Left ventricle myocardium superior (tissue), 1 donor: ENCODE measurements around the gene TLDC2. TPM values are rescaled to one million over a fixed set of nuclear protein-coding genes. Genes with fewer than 3 reads are reported as not detected.
"Not testable (repeated sequence)": the region's sequence is repeated elsewhere in the genome, so short reads cannot be mapped to it uniquely, and the experiment has no call there.

ENCODE experiments used
- ATAC-seq: fragments of 200-7000 bp; cut with Tn5 transposase; one replicate; pipeline ENCODE4 v1.9.1; 2020; ENCODE audit warnings: mild to moderate bottlenecking, moderate library complexity
- DNase-seq: peaks from one replicate; pipeline ENCODE4 v3.0.0-alpha.2; 2020
- intact Hi-C: fragments of 100-400 bp; cut with micrococcal nuclease; formaldehyde crosslinking; loops from one replicate; pipeline ENCODE4 v1.11.0; 2022
- total RNA-seq: library from RNA; stranded (reverse); fragmentation: NEBNext Ultra II Directional; extraction: Animal tissue kit (Norgen Biotek cat#: 25700); gene quantifications from one replicate; pipeline ENCODE4 v1.2.1, GENCODE V29; 2021
- donor health status: DM: no; HTN: yes; CAD: no; lungs with severe emphysema.

The TLDC2 gene
- total RNA-seq, 1 donor from 2014 or later: not detected

DNA sequence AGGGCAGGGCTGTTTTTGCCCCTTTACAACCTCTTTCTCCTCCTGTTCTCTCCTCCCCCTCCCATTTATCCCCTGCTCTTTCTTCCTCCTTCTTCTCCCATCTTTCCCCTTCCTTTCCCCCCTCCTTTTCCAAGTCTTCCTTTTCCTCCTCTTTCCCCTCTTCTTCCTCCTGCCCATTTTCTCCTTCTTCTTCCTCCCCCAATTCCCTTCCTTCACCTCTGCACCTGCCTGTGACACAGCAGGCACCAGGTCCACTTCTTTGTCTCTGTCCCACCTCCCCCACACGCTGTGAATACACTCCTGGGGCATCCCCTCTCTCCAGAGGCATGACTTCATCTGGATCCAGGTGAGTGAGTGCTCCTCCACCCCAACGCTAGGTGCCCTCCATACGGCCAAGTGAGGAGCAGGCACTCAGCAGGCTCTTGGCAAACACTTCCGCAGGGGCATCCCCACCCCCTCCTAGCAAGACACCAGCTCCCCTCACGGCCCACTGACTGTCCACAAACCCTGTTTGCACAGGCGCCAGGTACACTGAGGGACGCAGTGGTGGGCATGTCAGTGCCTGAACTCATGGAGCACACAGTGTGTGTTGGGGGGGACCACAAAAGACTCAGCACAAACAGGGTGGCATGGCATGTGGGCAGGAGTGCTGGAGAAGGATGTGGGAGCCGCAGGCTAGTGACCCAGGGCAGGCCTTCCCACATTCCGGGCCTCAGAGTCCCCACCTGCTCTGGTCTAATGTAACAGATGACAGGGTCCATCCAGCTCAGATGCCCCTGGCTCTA is 10.7 kb upstream of the TLDC2 start:
- ATAC-seq (no peak), DNase-seq (no peak)
- intact Hi-C loops: no loop called here

DNA sequence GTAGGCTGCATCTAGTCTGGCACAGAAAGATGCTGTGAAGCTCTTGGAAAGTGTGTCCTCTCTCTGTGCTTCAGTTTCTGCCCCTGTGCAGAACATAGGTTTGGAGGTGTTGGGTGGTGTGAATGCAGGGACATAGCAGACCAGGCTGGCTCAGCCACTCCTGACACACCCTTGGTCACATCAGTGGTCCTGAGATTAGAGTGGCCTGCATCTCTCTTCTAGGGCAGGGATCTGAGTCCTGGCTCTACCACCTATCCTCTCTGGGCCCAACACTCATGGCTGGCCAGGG is 10.1 kb upstream of the TLDC2 start:
- intact Hi-C loops: no loop called here
- no peak for DNase-seq
- no peak for ATAC-seq

DNA sequence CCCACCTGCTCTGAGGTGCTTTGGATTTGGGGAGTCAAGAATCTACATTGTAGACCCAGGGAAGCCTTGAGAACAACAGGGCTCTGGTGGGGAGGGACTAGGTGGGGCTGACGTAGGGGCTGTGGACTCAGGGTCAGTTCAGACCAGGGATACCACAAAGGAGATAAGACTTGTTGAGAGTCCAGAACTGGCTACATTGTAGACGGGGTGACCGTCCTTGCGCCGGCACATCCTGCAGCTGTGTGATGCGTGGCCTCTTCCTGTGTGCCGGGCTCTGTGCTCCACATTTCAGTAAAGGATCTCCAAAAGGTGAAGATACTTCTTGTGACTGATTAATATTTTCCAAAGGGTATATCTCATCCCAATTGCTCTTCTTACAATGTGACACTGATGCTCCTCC is 9.8 kb upstream of the TLDC2 start:
- intact Hi-C loops: no loop called here
- no peak for DNase-seq
- ATAC-seq: no peak

DNA sequence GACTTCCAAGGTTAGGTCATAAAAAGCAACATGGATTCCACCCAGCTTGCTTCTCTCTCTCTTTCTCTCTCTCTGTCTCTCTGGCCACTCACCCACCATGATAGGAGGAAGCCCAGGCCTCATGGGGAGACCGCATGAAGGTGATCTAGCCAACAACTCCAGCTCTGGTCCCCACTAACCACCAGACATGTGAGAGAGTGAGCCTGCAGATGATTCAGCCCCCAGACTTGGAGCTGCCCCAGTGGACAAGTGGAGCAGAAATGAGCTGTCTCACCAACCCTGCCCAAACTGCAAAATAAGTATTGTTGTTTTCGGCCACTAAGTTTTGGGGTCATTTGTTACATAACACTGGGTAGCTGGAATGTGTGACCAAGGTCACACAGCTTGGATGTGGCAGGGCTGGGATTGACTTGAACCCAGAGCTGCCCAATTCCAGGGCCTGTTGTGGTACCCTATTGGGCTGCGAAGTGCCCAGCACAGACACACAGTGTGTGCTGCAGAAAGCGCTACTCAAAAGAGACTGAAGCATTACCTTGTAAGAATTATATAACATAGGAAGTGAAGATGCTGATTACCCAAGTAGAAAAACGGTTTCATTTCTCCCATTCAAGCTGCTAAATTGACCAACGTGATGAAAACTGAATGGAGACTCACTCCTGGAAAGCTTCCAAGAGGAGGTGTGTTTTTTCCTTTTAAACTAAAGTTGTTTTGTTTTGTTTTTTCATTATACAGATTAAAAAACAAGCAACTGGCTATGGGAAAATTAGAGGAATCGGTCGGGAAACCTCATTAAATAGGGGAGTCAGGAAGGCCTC is 9.1 kb upstream of the TLDC2 start:
- DNase-seq (no peak), ATAC-seq (no peak)
- intact Hi-C loops: no loop called here

DNA sequence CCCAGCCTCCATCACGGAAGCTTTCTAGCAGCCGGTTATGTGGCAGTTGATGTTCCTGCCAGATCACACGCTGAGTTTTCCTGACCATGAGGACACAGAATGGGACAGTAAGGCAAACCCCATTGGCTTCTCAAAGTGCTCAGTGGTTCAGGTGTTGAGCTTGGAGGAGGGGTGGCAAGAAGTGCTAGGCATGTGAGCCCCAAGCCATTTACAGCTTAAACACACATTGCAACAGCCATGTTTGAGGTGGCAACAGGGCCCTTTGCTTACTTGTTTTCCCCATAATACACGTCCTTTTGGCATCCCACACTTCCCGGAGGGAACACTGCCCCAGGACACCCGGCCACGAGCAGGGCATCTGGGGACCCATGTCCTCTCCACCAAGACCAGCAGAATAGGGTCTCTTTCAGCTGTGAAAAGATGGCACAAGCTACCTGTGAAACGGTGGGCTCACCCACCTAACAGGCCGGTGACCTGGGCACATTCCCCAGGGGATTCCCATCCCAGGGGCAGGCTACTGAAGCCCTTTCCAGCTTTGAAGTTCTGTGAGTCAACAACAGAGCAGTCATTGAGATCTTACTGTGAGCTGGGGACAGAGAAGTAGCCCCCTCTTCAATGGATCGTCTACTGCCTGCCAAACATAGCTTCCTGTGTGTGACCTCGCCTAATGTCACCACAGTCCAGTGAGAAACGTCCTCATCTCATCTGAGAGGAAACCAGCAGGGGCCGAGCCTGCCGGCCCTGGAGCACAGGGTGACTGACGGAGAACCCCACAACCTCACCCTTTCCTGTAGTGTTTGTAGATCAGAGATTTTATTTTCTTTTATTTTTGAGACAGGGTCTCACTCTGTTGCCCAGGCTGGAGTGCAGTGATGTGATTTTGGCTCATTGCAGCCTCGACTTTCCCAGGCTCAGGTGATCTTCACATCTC is 4.0 kb upstream of the TLDC2 start:
- intact Hi-C loops: no loop called here
- ATAC-seq: no peak
- no peak for DNase-seq

DNA sequence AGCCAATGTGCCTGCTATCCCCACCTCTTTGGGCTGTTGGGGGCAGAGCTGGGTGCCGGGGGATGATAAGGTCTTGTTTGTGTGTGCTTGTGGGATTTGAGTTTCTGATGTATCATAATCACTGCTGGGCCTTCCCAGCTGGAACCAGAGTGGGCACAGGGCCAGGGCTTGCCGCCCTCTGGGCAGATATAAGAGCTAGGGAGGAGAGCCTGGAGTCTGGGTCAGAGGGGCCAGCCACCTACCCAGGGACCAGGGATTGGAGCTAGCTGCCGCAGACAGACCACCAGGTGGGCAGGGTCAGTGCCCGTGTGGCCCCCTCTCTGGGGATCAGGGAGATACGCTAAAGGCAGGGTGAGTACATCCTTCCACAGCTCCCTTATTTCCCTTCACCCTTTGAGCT is 3.1 kb upstream of the TLDC2 start:
- ATAC-seq (peak; percentile 50), DNase-seq (no peak)
- intact Hi-C loops: no loop called here

DNA sequence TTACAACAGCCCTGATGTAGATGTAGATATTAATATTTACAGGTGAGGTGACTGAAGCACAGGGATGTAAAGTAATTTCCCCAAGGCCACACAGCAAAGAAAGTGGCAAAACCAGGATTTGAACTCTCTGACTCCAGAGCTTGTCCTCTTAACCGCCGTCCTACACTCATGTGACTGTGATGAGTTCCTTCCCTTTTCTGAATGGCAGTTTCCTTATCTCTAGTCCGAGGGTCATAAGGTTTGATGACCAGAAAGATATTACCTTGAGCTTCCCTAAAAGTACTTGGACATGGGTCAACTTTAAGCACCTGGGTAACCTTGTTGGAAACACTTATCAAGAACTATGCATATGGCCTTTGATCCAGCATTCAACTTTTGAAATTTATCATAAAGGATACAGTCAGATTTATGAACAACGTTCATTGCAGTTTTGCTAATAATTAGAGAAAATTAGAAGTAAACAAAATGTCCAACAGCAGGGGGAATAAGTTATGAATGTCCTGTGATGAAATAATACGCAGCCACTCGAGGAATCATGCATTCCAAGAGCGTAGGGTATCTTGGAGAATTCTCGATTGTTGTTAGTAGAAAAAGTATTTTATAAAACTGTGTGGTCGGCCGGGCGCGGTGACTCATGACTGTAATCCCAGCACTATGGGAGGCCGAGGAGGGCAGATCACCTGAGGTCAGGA is 2.3 kb upstream of the TLDC2 start:
- DNase-seq (no peak), ATAC-seq (no peak)
- intact Hi-C loops: no loop called here

DNA sequence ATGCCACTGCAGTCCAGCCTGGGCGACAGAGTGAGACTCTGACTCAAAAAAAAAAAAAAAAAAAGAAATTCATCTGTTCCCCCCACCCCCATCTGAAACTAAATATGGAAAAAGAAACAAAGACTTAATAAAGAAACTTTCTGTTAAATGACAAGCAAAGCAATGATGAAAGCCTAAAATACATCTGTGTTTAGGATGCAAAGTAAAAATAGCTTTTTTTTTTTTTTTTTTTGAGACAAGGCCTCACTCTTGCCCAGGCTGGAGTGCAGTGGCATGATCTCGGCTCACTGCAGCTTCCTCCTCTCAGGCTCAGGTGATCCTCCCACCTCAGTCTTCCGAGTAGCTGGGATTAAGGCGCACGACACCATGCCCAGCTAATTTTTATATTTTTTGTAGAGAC is 845 bp upstream of the TLDC2 start:
- intact Hi-C loops, DNase-seq, ATAC-seq: not testable (repeated sequence)

DNA sequence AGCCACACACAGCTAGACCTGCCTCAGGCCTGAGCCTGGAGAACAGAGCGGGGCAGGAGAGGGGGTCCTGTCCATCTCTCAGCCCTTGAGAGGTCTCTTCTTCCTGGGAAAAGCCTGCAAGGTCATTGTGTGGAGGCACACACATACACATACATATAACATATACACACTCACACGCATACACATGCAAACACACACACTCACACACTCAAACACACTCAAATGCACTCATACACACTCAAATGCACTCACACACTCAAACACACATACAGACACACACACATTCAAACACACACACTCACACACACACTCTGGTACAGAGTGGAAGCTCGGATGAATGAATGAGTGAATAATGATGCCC is 515 bp downstream of the TLDC2 start:
- intact Hi-C loops: no loop called here
- ATAC-seq: no peak
- DNase-seq: no peak

DNA sequence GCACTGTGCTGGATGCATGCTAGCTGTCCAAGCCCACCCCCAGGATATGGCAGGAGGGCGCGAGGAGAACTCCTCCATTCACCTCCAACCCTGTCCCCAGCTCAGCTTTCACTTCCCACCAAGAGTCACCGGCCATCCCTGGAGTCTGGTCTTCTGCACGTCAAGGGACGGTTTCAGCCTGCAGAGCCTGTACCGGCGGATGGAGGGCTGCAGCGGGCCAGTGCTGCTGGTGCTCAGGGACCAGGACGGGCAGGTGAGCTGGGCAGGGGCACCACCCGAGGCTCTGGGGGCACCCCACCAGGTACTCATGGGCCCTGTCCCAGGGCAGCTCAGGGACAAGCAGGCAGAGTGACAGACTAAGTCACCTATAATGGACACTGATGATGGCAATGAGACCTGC is 3.0 kb downstream of the TLDC2 start:
- intact Hi-C loops: no loop called here
- no peak for DNase-seq
- no peak for ATAC-seq

DNA sequence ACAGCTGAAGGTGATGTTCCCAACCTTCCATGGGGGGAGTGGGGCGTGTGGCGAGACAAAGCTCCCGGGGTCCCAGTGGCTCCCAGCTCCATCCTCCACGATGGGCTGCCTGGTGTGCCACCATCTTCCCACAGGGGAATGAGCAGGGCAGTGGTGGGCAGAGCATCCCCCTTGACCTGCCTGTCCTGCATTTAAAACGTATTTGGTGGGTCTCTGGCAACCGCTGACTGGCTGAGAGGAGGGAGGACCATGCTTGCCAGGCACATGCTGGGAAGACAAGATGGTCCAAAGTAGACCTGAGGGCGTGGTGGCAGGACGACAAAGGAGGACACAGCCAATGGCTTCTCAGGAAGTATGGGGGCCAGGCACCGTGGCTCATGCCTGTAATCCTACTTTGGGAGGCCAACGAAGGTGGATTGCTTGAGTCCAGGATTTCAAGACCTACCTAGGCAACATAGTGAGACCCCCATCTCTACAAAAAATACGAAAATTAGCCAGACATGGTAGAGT is 4.9 kb downstream of the TLDC2 start:
- ATAC-seq (no peak), DNase-seq (no peak)
- intact Hi-C loops: no loop called here

DNA sequence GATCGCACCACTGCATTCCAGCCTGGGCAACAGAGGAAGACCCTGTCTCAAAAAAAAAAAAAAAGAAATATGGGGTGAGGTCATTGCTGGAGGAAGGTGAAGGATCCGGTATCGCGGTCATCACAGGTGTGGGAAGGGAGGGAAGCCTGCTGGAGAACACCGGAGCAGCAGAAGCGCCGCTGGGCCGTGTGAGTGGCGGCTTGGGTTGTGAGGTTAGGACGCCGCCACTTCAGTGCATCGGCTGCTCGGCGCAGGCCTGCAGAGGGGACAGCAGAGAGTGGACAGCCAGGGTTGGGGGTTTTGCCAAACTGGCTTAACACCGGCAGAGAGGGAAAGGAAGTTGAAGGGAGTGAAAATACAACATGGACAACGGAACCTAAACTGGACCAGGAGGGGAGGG is 5.4 kb downstream of the TLDC2 start:
- no peak for ATAC-seq
- intact Hi-C loops: no loop called here
- DNase-seq: no peak

DNA sequence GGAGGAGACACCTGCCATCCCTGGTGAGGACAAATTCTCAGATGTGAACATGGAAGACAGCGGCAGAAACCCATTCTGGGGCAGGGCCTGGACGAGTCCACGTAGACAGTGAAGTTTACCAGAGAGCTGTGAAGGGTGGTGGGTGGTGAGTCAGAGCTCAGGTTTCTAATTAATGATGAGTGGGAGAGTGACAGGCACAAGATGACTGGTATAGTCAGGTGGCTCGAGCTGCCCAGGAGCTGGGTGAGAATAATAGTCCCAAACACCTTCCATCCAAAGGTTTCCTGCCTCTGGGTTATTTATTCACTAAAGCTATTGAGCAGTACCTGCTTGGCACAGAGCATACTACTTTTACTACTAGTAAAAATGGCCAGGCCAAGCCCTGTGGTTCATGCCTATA is 6.0 kb downstream of the TLDC2 start:
- intact Hi-C loops: no loop called here
- ATAC-seq (no peak), DNase-seq (no peak)

DNA sequence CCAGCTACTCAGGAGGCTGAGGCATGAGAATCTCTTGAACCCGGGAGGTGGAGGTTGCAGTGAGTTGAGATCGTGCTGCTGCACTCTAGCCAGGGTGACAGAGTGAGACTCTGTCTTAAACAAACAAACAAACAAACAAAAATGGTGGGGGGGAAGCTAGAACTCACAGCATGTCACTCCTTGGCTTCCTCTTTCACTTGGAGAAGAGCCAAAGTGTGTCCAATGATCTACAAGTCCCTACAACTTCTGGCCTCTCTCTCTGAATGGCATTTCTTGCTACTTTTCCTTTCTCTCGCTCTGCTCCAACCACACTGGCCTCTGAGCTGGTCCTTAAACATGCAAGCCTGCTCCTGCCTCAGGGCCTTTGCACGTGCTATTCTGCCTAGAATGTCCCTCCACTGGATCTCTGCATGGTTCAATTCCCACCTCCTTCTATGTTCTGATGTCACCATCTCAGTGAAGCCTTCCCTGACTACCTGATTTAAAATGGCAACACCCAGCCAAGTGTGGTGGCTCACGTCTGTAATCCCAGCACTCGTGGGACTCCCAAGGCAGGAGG is 8.1 kb downstream of the TLDC2 start:
- no peak for DNase-seq
- no peak for ATAC-seq
- intact Hi-C loops: no loop called here

DNA sequence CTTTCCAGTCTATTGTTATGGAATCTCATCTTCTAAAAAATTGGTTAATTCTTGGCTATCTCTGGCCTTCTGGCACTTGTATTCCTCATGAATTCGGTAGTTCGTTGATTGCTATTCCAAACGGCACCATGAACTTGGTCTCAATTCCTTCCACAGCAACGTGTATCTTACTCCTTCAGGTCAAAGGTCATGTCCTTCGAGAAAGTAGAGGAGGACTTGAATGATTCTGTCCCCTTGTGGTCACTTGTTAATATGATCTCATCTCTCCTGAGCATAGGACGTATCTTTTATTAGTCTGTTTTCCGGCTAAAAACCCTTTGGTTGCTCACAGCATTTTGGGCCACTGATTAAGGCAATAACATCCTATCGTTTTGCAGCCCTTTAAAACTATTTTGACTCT is 9.4 kb downstream of the TLDC2 start:
- intact Hi-C loops: no loop called here
- no peak for DNase-seq
- no peak for ATAC-seq

DNA sequence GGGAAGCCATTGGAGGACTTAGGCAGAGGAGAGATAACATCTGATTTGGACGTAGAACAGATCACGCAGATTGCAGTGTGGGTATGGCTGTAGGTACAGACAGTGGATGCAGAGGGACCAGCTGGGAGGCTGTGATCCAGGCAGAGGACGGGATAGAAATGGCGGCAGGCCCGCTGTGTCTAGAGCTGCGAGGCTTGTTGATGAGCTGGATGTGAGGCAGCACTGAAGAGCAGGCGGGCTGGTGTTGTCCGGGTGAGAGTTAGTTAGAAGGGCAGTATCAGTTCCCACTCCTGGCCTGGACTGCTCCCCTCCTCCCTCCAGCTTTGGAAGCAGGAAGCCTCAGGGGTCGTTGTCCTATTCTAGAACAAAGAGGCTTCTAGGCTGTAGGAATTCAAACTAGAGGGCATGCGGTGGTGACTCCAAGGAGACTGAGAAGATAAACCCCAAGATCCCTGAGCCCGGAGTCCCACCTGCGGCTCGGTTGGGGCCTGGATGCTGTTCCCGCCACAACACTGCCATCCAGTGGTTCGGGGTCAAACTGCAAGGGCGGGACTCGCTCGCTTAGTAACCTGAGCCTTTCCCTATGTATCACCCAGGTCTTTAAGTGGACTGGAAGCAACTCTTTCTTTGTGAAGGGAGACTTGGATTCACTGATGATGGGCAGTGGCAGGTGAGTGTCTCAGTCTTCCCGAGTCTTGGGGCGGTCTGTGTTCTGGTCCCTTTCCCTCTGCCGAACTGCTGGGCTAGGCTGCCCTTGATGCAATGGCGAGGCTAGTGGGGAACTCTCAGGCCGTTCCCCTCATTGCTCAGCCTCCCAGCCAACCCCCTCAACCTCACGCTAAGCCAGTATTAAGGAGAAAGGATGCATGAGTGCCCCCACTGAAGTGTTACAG is 11.2 kb downstream of the TLDC2 start:
- intact Hi-C loops: no loop called here
- DNase-seq (peak; percentile 85), ATAC-seq (peak; percentile 88)

DNA sequence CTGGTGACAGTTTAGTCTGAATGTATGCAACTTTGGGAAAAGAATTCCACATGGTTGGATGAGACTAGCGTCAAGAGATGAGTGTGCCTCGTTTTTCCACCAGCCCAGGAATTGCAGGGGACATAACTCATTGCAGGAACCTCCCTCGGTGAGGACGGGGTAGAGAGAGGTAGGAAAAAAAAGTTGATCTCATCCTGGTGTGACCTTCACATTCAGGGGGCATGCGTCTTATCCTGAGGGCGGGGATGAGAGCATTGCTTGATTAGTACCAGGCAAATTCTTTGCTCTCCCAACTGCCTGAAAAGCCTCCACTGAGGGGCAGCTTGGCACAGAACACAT is 11.8 kb downstream of the TLDC2 start:
- DNase-seq: no peak
- intact Hi-C loops: no loop called here
- ATAC-seq: no peak

DNA sequence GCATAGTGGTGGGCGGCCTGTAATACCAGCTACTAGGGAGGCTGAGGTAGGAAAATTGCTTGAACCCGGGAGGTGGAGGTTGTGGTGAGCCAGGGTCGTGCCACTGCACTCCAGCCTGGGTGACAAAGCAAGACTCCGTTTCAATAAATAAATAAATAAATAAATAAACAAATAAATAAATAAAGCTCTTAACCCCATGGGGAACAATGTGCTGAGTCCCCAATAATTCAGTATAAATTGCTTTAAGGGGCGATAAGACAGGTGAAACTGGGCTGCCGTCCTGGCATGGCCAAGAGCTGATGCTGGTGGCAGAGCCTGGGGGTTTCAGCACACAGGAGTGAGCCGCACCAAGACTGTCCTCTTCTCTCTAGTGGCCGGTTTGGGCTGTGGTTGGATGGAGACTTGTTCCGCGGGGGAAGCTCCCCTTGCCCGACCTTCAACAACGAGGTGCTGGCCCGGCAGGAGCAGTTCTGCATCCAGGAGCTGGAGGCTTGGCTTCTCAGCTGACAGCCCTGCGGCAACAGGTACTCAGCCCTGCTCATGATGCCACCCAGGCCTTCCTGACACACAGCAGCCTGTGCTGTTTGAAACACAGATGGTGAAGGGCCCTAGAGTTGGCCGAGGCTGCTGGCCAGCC is 13.1 kb downstream of the TLDC2 start:
- DNase-seq (no peak), ATAC-seq (no peak)
- intact Hi-C loops: no loop called here
